ENCODE results near the gene EVPL.

Gene EVPL

DNA sequence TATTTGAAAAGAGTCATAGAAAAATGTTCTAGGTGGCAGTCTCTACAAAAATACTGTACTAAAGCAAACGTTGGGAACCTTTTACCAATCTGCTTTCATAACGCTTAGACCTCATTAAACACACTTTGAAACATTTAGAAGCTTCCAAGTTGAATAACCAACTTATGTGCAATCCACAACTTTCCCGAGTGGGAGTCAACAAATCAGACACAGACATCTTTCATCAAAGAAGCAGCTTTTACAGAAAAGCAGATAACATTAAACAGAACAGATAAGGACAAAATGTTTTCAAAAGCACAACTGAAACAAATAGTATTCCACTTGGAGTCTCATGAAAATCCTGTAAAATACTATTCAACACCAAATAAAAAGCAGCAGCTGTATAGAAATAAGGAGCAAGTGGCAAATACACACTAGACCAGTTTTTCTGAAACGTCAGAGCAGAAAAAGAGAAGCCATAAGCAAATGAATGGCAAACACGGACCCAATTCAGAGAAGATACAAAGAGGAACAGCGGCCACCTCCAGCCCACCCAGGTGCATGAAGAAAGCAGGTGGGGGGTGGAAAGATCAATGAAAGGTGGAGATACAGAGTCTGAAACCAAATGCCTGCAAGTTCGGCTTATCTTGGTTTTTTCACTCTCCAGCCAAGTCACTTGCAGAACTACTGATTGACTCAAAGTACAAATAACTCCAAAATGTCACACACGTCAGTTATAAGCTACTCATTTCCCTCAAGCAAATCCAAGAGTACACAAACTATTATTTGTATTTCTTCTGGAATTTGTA, 67.9 kb downstream of the EVPL start:
- DNase-seq, result no peak

Measured in stimulated activated CD4-positive, alpha-beta T cell treated with anti-CD3 and anti-CD28 coated beads, Interleukin-15, amount 100 ng/mL, for 24 hours (primary cell).